Posterior vena cava (tissue), 2 donors: ENCODE data around the gene ARHGAP10. TPM values are rescaled to one million over a fixed set of nuclear protein-coding genes. Genes with fewer than 3 reads are reported as not detected.

Source experiments
- DNase-seq: peaks from one replicate; pipeline ENCODE4 v3.0.0-alpha.2; 2020; ENCODE audit warnings: low spot score
- intact Hi-C, 2 donors: fragments of 100-400 bp; cut with DNase I; formaldehyde crosslinking; loops; one replicate each; pipeline versions ENCODE4 v1.14.1 to v1.14.2; 2022 to 2023
- total RNA-seq, 2 donors: library from RNA; stranded (reverse); fragmentation: NEBNext Ultra II Directional; extraction: Animal tissue kit (Norgen Biotek cat#: 25700); gene quantifications; one replicate each; pipeline ENCODE4 v1.2.1, GENCODE V29; 2021
- donor health status: DM: yes; HTN: yes; CAD: no.
- donor health status: DM: yes; HTN: yes; CAD: no.

Gene ARHGAP10
- total RNA-seq, 2 donors from 2014 or later, result 79.0 to 80.5 TPM

- DNase-seq, result no peak
- intact Hi-C loops, result no loop called here
Measured at GRCh38 chr4:148023512-148024181, 291.8 kb downstream of the ARHGAP10 start.

- no peak for DNase-seq
- intact Hi-C loops, result no loop called here
Measured at GRCh38 chr4:148025981-148026380, 294.1 kb downstream of the ARHGAP10 start.

- intact Hi-C loops, result no loop called here
Measured at GRCh38 chr4:148027201-148027600, 295.3 kb downstream of the ARHGAP10 start.

GRCh38 chr4:148029781-148030180 lies 297.9 kb downstream of the ARHGAP10 start:
- intact Hi-C loops, result no loop called here
- no peak for DNase-seq

More at GRCh38 chr4:148027201-148027600, 295.3 kb downstream of the ARHGAP10 start:
- no peak for DNase-seq

GRCh38 chr4:148030193-148030873 lies 298.4 kb downstream of the ARHGAP10 start:
- intact Hi-C loops, result no loop called here
- DNase-seq, result no peak

GRCh38 chr4:148034813-148035212 lies 302.9 kb downstream of the ARHGAP10 start:
- intact Hi-C loops, result no loop called here
- no peak for DNase-seq

- intact Hi-C loops, result no loop called here
- no peak for DNase-seq
Measured at GRCh38 chr4:148041606-148042329, 309.9 kb downstream of the ARHGAP10 start.

GRCh38 chr4:148044089-148044911 lies 312.4 kb downstream of the ARHGAP10 start:
- intact Hi-C loops, result no loop called here
- DNase-seq, result no peak

- intact Hi-C loops, result no loop called here
Measured at GRCh38 chr4:148044912-148045352, 313.0 kb downstream of the ARHGAP10 start.

GRCh38 chr4:148048598-148048997 lies 316.7 kb downstream of the ARHGAP10 start:
- intact Hi-C loops, result no loop called here

More at GRCh38 chr4:148044912-148045352, 313.0 kb downstream of the ARHGAP10 start:
- DNase-seq, result no peak

GRCh38 chr4:148051403-148051802 lies 319.5 kb downstream of the ARHGAP10 start:
- no peak for DNase-seq
- intact Hi-C loops, result no loop called here

More at GRCh38 chr4:148048598-148048997, 316.7 kb downstream of the ARHGAP10 start:
- DNase-seq, result no peak

GRCh38 chr4:148052448-148052847 lies 320.6 kb downstream of the ARHGAP10 start:
- intact Hi-C loops, result no loop called here
- no peak for DNase-seq

- intact Hi-C loops, result no loop called here
- DNase-seq, result no peak
Measured at GRCh38 chr4:148053298-148054003, 321.6 kb downstream of the ARHGAP10 start.

- no peak for DNase-seq
- intact Hi-C loops, result no loop called here
Measured at GRCh38 chr4:148054275-148054674, 322.4 kb downstream of the ARHGAP10 start.

GRCh38 chr4:148055844-148056243 lies 324.0 kb downstream of the ARHGAP10 start:
- intact Hi-C loops, result no loop called here
- no peak for DNase-seq

GRCh38 chr4:148056879-148057278 lies 325.0 kb downstream of the ARHGAP10 start:
- intact Hi-C loops, result no loop called here

GRCh38 chr4:148057516-148057915 lies 325.6 kb downstream of the ARHGAP10 start:
- no peak for DNase-seq
- intact Hi-C loops, result no loop called here

More at GRCh38 chr4:148056879-148057278, 325.0 kb downstream of the ARHGAP10 start:
- peak; percentile 91 for DNase-seq

- intact Hi-C loops, result no loop called here
- DNase-seq, result no peak
Measured at GRCh38 chr4:148057984-148058859, 326.3 kb downstream of the ARHGAP10 start.
